WTC11 (cell line): ENCODE results near the gene ACBD6.

Source experiments
- HMGXB4 ChIP-seq: sonication (generic); formaldehyde crosslinking; IDR thresholded peaks from 2 replicates; pipeline ENCODE4 v1.8.1; 2023; ENCODE audit warnings: mild to moderate bottlenecking, moderate library complexity, missing genetic modification reagents
- USF2 ChIP-seq: sonication (generic); formaldehyde crosslinking; IDR thresholded peaks from 2 replicates; pipeline ENCODE4 v1.8.1; 2023; ENCODE audit warnings: mild to moderate bottlenecking, missing genetic modification reagents, moderate library complexity

GRCh38 chr1:180548686-180549317 is 46.4 kb upstream of the ACBD6 start:
- TF ChIP-seq HMGXB4 (CRISPR knock-in tag) (no peak), USF2 (CRISPR knock-in tag) (no peak)
